ENCODE results near the gene OR4C12.
A peak's percentile ranks its signal among the peaks of the same experiment; 100 is the strongest.
"Not testable (repeated sequence)": the region's sequence is repeated elsewhere in the genome, so short reads cannot be mapped to it uniquely, and the experiment has no call there.

Gene OR4C12
- 0 reads per million in 2 donors for total RNA-seq

- not testable (repeated sequence) for DNase-seq
Observed at GRCh38 chr11:49982435-49982834, at the start of gene OR4C12. Gene OR4C12, minus strand, starts transcription at chr11:49982535. Its CDS starts 34 bp downstream, at chr11:49982501.

- no peak for DNase-seq
Observed at GRCh38 chr11:50030193-50030592, 47.9 kb upstream of the OR4C12 start.

GRCh38 chr11:49995565-49995964 is 13.2 kb upstream of the OR4C12 start:
- DNase-seq: peak in 1 of 5 experiments; percentile 61

- DNase-seq: not testable (repeated sequence)
Observed at GRCh38 chr11:49973439-49973838, 8.9 kb downstream of the OR4C12 start.

GRCh38 chr11:49952091-49952490 is 30.2 kb downstream of the OR4C12 start, which contains the start of gene OR4C13:
Gene OR4C13, plus strand, starts transcription at chr11:49952391. Its CDS starts 32 bp downstream, at chr11:49952423.
- no peak for DNase-seq

- DNase-seq: not testable (repeated sequence)
Observed at GRCh38 chr11:49948701-49949100, 33.6 kb downstream of the OR4C12 start.

Measured in T-helper 2 cell (primary cell).